ENCODE measurements around the gene WIPF2.

DNA sequence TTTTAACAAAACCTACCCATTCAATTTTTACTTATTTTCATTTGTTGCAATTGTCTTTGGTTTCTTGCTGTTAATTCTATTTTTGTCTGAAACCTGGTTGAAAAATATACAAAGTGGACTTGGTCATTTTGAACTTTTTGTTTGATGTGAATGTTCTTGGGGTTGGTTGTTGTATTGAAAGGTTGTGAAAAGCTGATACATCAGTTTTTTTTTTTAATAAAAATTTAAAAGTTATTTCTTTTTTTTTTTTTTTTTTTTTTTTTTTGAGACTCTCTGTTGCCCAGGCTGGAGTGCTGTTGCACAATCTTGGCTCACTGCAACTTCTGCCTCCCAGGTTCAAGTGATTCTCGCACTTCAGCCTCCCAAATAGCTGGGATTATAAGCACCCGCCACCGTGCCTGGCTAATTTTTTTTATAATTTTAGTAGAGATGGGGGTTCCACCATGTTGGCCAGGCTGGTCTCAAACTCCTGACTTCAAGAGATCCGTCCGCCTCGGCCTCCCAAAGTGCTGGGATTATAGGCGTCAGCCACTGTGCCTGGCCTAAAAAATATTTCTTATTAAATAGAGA is 28.9 kb downstream of the WIPF2 start:
- TF ChIP-seq EZH2 (IDR thresholded peaks at IDR 0.05; ENCODE audit: low read depth, unreplicated experiment) (no peak), CREB1 (CRISPR knock-in tag; IDR thresholded peaks at IDR 0.05; ENCODE audit: low read depth) (no peak), POLR2AphosphoS5 (IDR thresholded peaks at IDR 0.05; ENCODE audit: low read depth) (no peak)
- TF ChIP-seq, protein P1, sequence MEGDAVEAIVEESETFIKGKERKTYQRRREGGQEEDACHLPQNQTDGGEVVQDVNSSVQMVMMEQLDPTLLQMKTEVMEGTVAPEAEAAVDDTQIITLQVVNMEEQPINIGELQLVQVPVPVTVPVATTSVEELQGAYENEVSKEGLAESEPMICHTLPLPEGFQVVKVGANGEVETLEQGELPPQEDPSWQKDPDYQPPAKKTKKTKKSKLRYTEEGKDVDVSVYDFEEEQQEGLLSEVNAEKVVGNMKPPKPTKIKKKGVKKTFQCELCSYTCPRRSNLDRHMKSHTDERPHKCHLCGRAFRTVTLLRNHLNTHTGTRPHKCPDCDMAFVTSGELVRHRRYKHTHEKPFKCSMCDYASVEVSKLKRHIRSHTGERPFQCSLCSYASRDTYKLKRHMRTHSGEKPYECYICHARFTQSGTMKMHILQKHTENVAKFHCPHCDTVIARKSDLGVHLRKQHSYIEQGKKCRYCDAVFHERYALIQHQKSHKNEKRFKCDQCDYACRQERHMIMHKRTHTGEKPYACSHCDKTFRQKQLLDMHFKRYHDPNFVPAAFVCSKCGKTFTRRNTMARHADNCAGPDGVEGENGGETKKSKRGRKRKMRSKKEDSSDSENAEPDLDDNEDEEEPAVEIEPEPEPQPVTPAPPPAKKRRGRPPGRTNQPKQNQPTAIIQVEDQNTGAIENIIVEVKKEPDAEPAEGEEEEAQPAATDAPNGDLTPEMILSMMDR (conservative IDR thresholded peaks at IDR 0.05; ENCODE audit: low read depth in 2 of 2), result no peak
- TF ChIP-seq, protein P2, sequence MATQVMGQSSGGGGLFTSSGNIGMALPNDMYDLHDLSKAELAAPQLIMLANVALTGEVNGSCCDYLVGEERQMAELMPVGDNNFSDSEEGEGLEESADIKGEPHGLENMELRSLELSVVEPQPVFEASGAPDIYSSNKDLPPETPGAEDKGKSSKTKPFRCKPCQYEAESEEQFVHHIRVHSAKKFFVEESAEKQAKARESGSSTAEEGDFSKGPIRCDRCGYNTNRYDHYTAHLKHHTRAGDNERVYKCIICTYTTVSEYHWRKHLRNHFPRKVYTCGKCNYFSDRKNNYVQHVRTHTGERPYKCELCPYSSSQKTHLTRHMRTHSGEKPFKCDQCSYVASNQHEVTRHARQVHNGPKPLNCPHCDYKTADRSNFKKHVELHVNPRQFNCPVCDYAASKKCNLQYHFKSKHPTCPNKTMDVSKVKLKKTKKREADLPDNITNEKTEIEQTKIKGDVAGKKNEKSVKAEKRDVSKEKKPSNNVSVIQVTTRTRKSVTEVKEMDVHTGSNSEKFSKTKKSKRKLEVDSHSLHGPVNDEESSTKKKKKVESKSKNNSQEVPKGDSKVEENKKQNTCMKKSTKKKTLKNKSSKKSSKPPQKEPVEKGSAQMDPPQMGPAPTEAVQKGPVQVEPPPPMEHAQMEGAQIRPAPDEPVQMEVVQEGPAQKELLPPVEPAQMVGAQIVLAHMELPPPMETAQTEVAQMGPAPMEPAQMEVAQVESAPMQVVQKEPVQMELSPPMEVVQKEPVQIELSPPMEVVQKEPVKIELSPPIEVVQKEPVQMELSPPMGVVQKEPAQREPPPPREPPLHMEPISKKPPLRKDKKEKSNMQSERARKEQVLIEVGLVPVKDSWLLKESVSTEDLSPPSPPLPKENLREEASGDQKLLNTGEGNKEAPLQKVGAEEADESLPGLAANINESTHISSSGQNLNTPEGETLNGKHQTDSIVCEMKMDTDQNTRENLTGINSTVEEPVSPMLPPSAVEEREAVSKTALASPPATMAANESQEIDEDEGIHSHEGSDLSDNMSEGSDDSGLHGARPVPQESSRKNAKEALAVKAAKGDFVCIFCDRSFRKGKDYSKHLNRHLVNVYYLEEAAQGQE (IDR thresholded peaks at IDR 0.05; ENCODE audit: unreplicated experiment), result no peak
